SK-N-SH (cell line): ENCODE results near the gene MOV10L1. TPM values are rescaled to one million over a fixed set of nuclear protein-coding genes. Genes with fewer than 3 reads are reported as not detected.

ENCODE experiments used
- CTCF ChIA-PET: fragments of 300-600, 350-600 bp; formaldehyde crosslinking; extraction: SDS; loops from one replicate; lab custom pipeline; 2021; lab: Yijun Ruan, JAX
- POLR2A ChIA-PET: fragments of 350-600 bp; sonication (Branson Sonifier 250); formaldehyde crosslinking; extraction: SDS; loops from one replicate; lab custom pipeline; 2020; ENCODE audit warnings: antibody characterized with exemption, inconsistent platforms; lab: Yijun Ruan, JAX
- DNase-seq: peaks from one replicate; pipeline ENCODE4 v3.0.0; 2012
- H2AFZ ChIP-seq: fragments of 200-600 bp; sonication (generic); 2 replicates; pipeline ENCODE4 v1.8.1; 2016; ENCODE audit warnings: antibody characterized with exemption, mild to moderate bottlenecking, low read depth
- H3F3A ChIP-seq: fragments of 200-600 bp; sonication (generic); replicated peaks from 2 replicates; pipeline ENCODE3; 2016; ENCODE audit warnings: antibody characterized with exemption, mild to moderate bottlenecking; ENCODE audit not compliant: insufficient read depth
- H3K27ac ChIP-seq, 2 experiments: fragments of 200-500 bp in 1 of 2; fragments of 200-600 bp in 1 of 2; sonication (Bioruptor generic) in 1 of 2; sonication (generic), shearing (Covaris generic) in 1 of 2; 2 replicates each; pipeline versions ENCODE4 v1.5.1 to v1.6.1; 2014 to 2016; ENCODE audit warnings: low read depth in 2 of 2, inconsistent platforms in 1 of 2, low read length in 1 of 2, mild to moderate bottlenecking in 1 of 2, mixed read lengths in 1 of 2
- H3K27me3 ChIP-seq: fragments of 200-600 bp; sonication (generic), shearing (Covaris generic); 2 replicates; pipeline ENCODE4 v1.6.1; 2016; ENCODE audit warnings: mixed run types; ENCODE audit not compliant: insufficient read depth
- H3K36me3 ChIP-seq, 2 experiments: fragments of 200-500 bp in 1 of 2; fragments of 200-600 bp in 1 of 2; sonication (Bioruptor generic) in 1 of 2; sonication (generic) in 1 of 2; replicated peaks in 1 of 2; 2 replicates each; pipeline versions ENCODE3 to v1.5.1; 2014 to 2016; ENCODE audit warnings: low read length in 1 of 2, mild to moderate bottlenecking in 1 of 2; ENCODE audit not compliant: insufficient read depth in 2 of 2, control insufficient read depth in 1 of 2
- H3K4me1 ChIP-seq, 2 experiments: fragments of 200-500 bp in 1 of 2; fragments of 200-600 bp in 1 of 2; sonication (Bioruptor generic) in 1 of 2; sonication (generic), shearing (Covaris generic) in 1 of 2; 2 replicates each; pipeline versions ENCODE4 v1.5.1 to v1.6.1; 2014 to 2016; ENCODE audit warnings: low read depth in 1 of 2, low read length in 1 of 2, mixed run types in 1 of 2; ENCODE audit not compliant: insufficient read depth in 2 of 2, control insufficient read depth in 1 of 2
- H3K4me2 ChIP-seq: fragments of 200-600 bp; sonication (generic), shearing (Covaris generic); 2 replicates; pipeline ENCODE4 v1.6.1; 2017; ENCODE audit warnings: mixed run types
- H3K4me3 ChIP-seq, 2 experiments: fragments of 200-500 bp in 1 of 2; fragments of 200-600 bp in 1 of 2; sonication (Bioruptor generic) in 1 of 2; sonication (generic), shearing (Covaris generic) in 1 of 2; 2 replicates each; pipeline versions ENCODE4 v1.5.1 to v1.8.1; 2014 to 2016; ENCODE audit warnings: low read depth in 2 of 2, inconsistent platforms in 1 of 2, low read length in 1 of 2, mild to moderate bottlenecking in 1 of 2, mixed read lengths in 1 of 2, moderate library complexity in 1 of 2
- H3K79me2 ChIP-seq: fragments of 200-600 bp; sonication (generic); 2 replicates; pipeline ENCODE4 v1.8.1; 2017; ENCODE audit warnings: mild to moderate bottlenecking; ENCODE audit not compliant: insufficient read depth
- H3K9ac ChIP-seq: fragments of 200-600 bp; sonication (generic); 2 replicates; pipeline ENCODE4 v1.6.1; 2017; ENCODE audit warnings: mixed run types
- H3K9me2 ChIP-seq: fragments of 200-600 bp; sonication (generic); 2 replicates; pipeline ENCODE4 v1.6.1; 2017; ENCODE audit warnings: mixed run types
- H3K9me3 ChIP-seq: fragments of 200-600 bp; sonication (generic); 2 replicates; pipeline ENCODE4 v1.6.1; 2017; ENCODE audit warnings: mixed run types, mild to moderate bottlenecking, moderate library complexity
- H4K20me1 ChIP-seq: fragments of 200-600 bp; sonication (generic); 2 replicates; pipeline ENCODE4 v1.6.1; 2017; ENCODE audit warnings: mild to moderate bottlenecking, mixed run types; ENCODE audit not compliant: insufficient read depth
- CHD2 ChIP-seq: fragments of 150-350 bp; IDR thresholded peaks from 2 replicates; pipeline ENCODE4 v1.6.1; 2018; ENCODE audit warnings: low read length; ENCODE audit not compliant: partially characterized antibody
- CTCF ChIP-seq: fragments of 200-600 bp; sonication (generic); IDR thresholded peaks from 2 replicates; pipeline ENCODE4 v1.6.1; 2017; ENCODE audit warnings: antibody characterized with exemption, mild to moderate bottlenecking, moderate library complexity
- ELF1 ChIP-seq: IDR thresholded peaks from 2 replicates; pipeline ENCODE4 v1.4.0; 2012
- EZH2phosphoT487 ChIP-seq: fragments of 200-600 bp; sonication (generic); IDR thresholded peaks from 2 replicates; pipeline ENCODE4 v1.6.1; 2017; ENCODE audit warnings: low read depth, mixed run types, mild to moderate bottlenecking, antibody characterized with exemption, moderate library complexity, borderline replicate concordance
- FOXJ3 ChIP-seq: sonication (generic); formaldehyde crosslinking; IDR thresholded peaks from 2 replicates; pipeline ENCODE4 v1.5.1; 2020; ENCODE audit warnings: mild to moderate bottlenecking, missing genetic modification reagents
- FOXM1 ChIP-seq: IDR thresholded peaks from 2 replicates; pipeline ENCODE4 v1.4.0; 2012; ENCODE audit warnings: low read depth, mild to moderate bottlenecking
- GATA2 ChIP-seq: sonication (generic); formaldehyde crosslinking; IDR thresholded peaks from 2 replicates; pipeline ENCODE4 v1.5.0; 2020; ENCODE audit warnings: mild to moderate bottlenecking, missing genetic modification reagents
- IRF3 ChIP-seq: fragments of 150-350 bp; IDR thresholded peaks from 2 replicates; pipeline ENCODE4 v1.6.1; 2016; ENCODE audit warnings: mild to moderate bottlenecking, low read depth, low read length
- JUND ChIP-seq: IDR thresholded peaks from 2 replicates; pipeline ENCODE4 v1.4.0; 2012
- MAX ChIP-seq: IDR thresholded peaks from 2 replicates; pipeline ENCODE4 v1.4.0; 2012; ENCODE audit warnings: low read depth
- MEF2A ChIP-seq: IDR thresholded peaks from 2 replicates; pipeline ENCODE4 v1.4.0; 2012; ENCODE audit warnings: low read depth, borderline replicate concordance
- NFIC ChIP-seq: IDR thresholded peaks from 2 replicates; pipeline ENCODE4 v1.4.0; 2012; ENCODE audit warnings: borderline replicate concordance
- POLR2AphosphoS5 ChIP-seq: IDR thresholded peaks from 2 replicates; pipeline ENCODE4 v1.6.1; 2012; ENCODE audit warnings: low read depth, low read length
- RCOR1 ChIP-seq: fragments of 150-350 bp; IDR thresholded peaks from 2 replicates; pipeline ENCODE4 v1.6.1; 2017; ENCODE audit warnings: antibody characterized with exemption, low read length
- REST ChIP-seq: IDR thresholded peaks from 2 replicates; pipeline ENCODE4 v1.6.1; 2012; ENCODE audit warnings: mild to moderate bottlenecking, low read depth, low read length, moderate library complexity
- RXRA ChIP-seq: IDR thresholded peaks from 2 replicates; pipeline ENCODE4 v1.4.0; 2012; ENCODE audit warnings: low read depth, mild to moderate bottlenecking, borderline replicate concordance
- SIN3A ChIP-seq: IDR thresholded peaks from 2 replicates; pipeline ENCODE4 v1.6.1; 2012; ENCODE audit warnings: low read depth, mild to moderate bottlenecking, low read length, moderate library complexity, borderline replicate concordance
- TAF1 ChIP-seq: IDR thresholded peaks from 2 replicates; pipeline ENCODE4 v1.6.1; 2012; ENCODE audit warnings: low read depth, mild to moderate bottlenecking, low read length, moderate library complexity, borderline replicate concordance
- TCF12 ChIP-seq: IDR thresholded peaks from 2 replicates; pipeline ENCODE4 v1.4.0; 2012
- TEAD4 ChIP-seq: IDR thresholded peaks from 2 replicates; pipeline ENCODE4 v1.4.0; 2012; ENCODE audit warnings: mild to moderate bottlenecking, borderline replicate concordance; ENCODE audit not compliant: insufficient read depth
- USF1 ChIP-seq: IDR thresholded peaks from 2 replicates; pipeline ENCODE4 v1.4.0; 2012; ENCODE audit warnings: low read depth, borderline replicate concordance
- YY1 ChIP-seq: IDR thresholded peaks from 2 replicates; pipeline ENCODE4 v1.4.0; 2012; ENCODE audit warnings: low read depth, mild to moderate bottlenecking
- ZBTB33 ChIP-seq: IDR thresholded peaks from 2 replicates; pipeline ENCODE4 v1.4.0; 2012; ENCODE audit warnings: low read depth, borderline replicate concordance
- WGBS: methylation state at CpG from one replicate; pipeline ENCODE4 v1.1.6; 2017; ENCODE audit warnings: low lambda C conversion rate; 5-methylcytosine and 5-hydroxymethylcytosine counted together
- polyA plus RNA-seq, 3 experiments: library from polyadenylated mRNA; depleted of rRNA; stranded (reverse); fragments of >200 nt; gene quantifications; 2 replicates each; pipeline ENCODE4 v1.2.3, GENCODE V29; 2012

MOV10L1 gene
- polyA plus RNA-seq, 1 of the 3 experiments (the other 2 are of a cell fraction): 2.1 TPM

- TF ChIP-seq CTCF (no peak), USF1 (no peak), CHD2 (no peak), IRF3 (no peak), POLR2AphosphoS5 (no peak), JUND (no peak), RCOR1 (no peak), EZH2phosphoT487 (no peak), TEAD4 (no peak), NFIC (no peak), MAX (no peak), GATA2 (no peak)
These were observed 28.5 kb upstream of the MOV10L1 start (continued) for GRCh38 chr22:50061141-50061823.

- Histone ChIP-seq H3K9ac (no peak overlapping the region), H4K20me1 (no peaks in the 10 kb centered on the region), H3K9me3 (no peaks in the 10 kb centered on the region), H2AFZ (no peak overlapping the region)
- no peak for TF ChIP-seq TAF1
- TF ChIP-seq NFIC: no peak
- TF ChIP-seq SIN3A: no peak
- TF ChIP-seq FOXJ3 (CRISPR knock-in tag): no peak
- no peak for TF ChIP-seq ZBTB33
- no peak for TF ChIP-seq FOXM1
- TF ChIP-seq TCF12: no peak
- no peak for TF ChIP-seq ELF1
- TF ChIP-seq GATA2: no peak
- no peak for TF ChIP-seq MEF2A
- no peak for TF ChIP-seq YY1
- no peak for TF ChIP-seq REST
- TF ChIP-seq RXRA: no peak
- no peak for TF ChIP-seq RCOR1
- TF ChIP-seq, all 33 proteins: peak for 0
- Histone ChIP-seq H3K4me1 (no peaks in the 10 kb centered on the region; a peak in 1 of 4 replicates), H3K9me2 (no peaks in the 10 kb centered on the region), H3K27ac (no peak overlapping the region), H3K36me3 (no peaks in the 10 kb centered on the region), H3K4me2 (no peak overlapping the region), H3K27me3 (peaks cover 20% of the 10 kb centered on the region), H3K79me2 (no peaks in the 10 kb centered on the region), H3F3A (no peaks in the 10 kb centered on the region), H3K4me3 (no peak overlapping the region)
- WGBS: 53% methylated on average over 7 of the region's 17 CpGs
- no peak for DNase-seq
- ChIA-PET POLR2A (no interaction called here), CTCF (no interaction called here)
These were observed 27.9 kb upstream of the MOV10L1 start for GRCh38 chr22:50061824-50062355.
